ENCODE results near the gene THRB.

- no peak for TF ChIP-seq YY1 (IDR thresholded peaks at IDR 0.05; ENCODE audit: insufficient read depth, insufficient read length)
- TF ChIP-seq ZNF274 (IDR thresholded peaks at IDR 0.05; ENCODE audit: low read depth, low read length), result no peak
Observed at GRCh38 chr3:24229468-24230221, 265.0 kb downstream of the THRB start.

All from NT2/D1 (cell line).